ENCODE results near the gene TEX44.

GRCh38 chr2:231567159-231567558 lies 25.5 kb upstream of the TEX44 start:
- TF ChIP-seq CTCF (IDR thresholded peaks at IDR 0.05) (no peak), REST (IDR thresholded peaks at IDR 0.05; ENCODE audit: insufficient read depth in 1 of 2, low read depth in 2 of 2, low read length in 1 of 2) (no peak), TCF7L2 (IDR thresholded peaks at IDR 0.05; ENCODE audit: low read depth, low read length) (no peak), POLR2AphosphoS5 (IDR thresholded peaks at IDR 0.05; ENCODE audit: low read depth, low read length) (no peak), SIN3A (IDR thresholded peaks at IDR 0.05; ENCODE audit: borderline replicate concordance, insufficient read depth, low read depth, low read length) (no peak)
